SK-N-SH treated with all-trans-retinoic acid at 6 μM for 48 hours (cell line): ENCODE measurements around the gene FARP1.

ENCODE experiments used
- ATAC-seq: fragments of 200-7000 bp; cut with Tn5 transposase; 3 replicates; pipeline ENCODE4 v1.9.1; 2020; ENCODE audit warnings: mild to moderate bottlenecking, moderate library complexity
- ARNTL ChIP-seq: fragments of 450-650 bp; formaldehyde crosslinking; IDR thresholded peaks from 2 replicates; pipeline ENCODE4 v1.5.0; 2020; ENCODE audit warnings: low read depth, mild to moderate bottlenecking, moderate library complexity, borderline replicate concordance
- BACH2 ChIP-seq: fragments of 250-450 bp; sonication (Bioruptor Pico); IDR thresholded peaks from 2 replicates; pipeline ENCODE4 v1.9.0; 2021; ENCODE audit warnings: mild to moderate bottlenecking, borderline replicate concordance
- CSDC2 ChIP-seq: fragments of 250-450 bp; sonication (Bioruptor Pico); IDR thresholded peaks from 2 replicates; pipeline ENCODE4 v1.5.0; 2020; ENCODE audit warnings: mild to moderate bottlenecking, moderate library complexity
- ESRRG ChIP-seq: fragments of 250-450 bp; sonication (Bioruptor Pico); IDR thresholded peaks from 2 replicates; pipeline ENCODE4 v1.6.1; 2021; ENCODE audit warnings: mild to moderate bottlenecking
- GLIS3 ChIP-seq: fragments of 250-450 bp; sonication (Bioruptor Pico); IDR thresholded peaks from 2 replicates; pipeline ENCODE4 v1.5.0; 2020; ENCODE audit warnings: mild to moderate bottlenecking, moderate library complexity
- POU6F1 ChIP-seq: fragments of 250-450 bp; sonication (Bioruptor Pico); IDR thresholded peaks from 2 replicates; pipeline ENCODE4 v1.8.0; 2021; ENCODE audit warnings: low read depth, mild to moderate bottlenecking, moderate library complexity, borderline replicate concordance
- PPARA ChIP-seq: fragments of 250-450 bp; sonication (Bioruptor Pico); IDR thresholded peaks from 2 replicates; pipeline ENCODE4 v1.5.0; 2020; ENCODE audit warnings: mild to moderate bottlenecking, borderline replicate concordance
- RARB ChIP-seq: fragments of 250-450 bp; sonication (Bioruptor Pico); IDR thresholded peaks from 2 replicates; pipeline ENCODE4 v1.8.0; 2021; ENCODE audit warnings: mild to moderate bottlenecking, moderate library complexity
- SNAI2 ChIP-seq: fragments of 250-450 bp; sonication (Bioruptor Pico); IDR thresholded peaks from 2 replicates; pipeline ENCODE4 v1.5.0; 2020; ENCODE audit warnings: mild to moderate bottlenecking, moderate library complexity
- TCF4 ChIP-seq: fragments of 250-450 bp; sonication (Bioruptor Pico); IDR thresholded peaks from 2 replicates; pipeline ENCODE4 v1.8.0; 2021; ENCODE audit warnings: mild to moderate bottlenecking, moderate library complexity, borderline replicate concordance
- ZC3H10 ChIP-seq: fragments of 250-450 bp; sonication (Bioruptor Pico); IDR thresholded peaks from 2 replicates; pipeline ENCODE4 v1.5.1; 2021; ENCODE audit warnings: mild to moderate bottlenecking, moderate library complexity
- ZFP3 ChIP-seq: fragments of 250-450 bp; sonication (Bioruptor Pico); IDR thresholded peaks from 2 replicates; pipeline ENCODE4 v1.5.0; 2020; ENCODE audit warnings: mild to moderate bottlenecking, moderate library complexity
- ZFP30 ChIP-seq: fragments of 450-650 bp; formaldehyde crosslinking; IDR thresholded peaks from 2 replicates; pipeline ENCODE4 v1.5.0; 2022; ENCODE audit warnings: mild to moderate bottlenecking, moderate library complexity
- ZNF565 ChIP-seq: fragments of 450-650 bp; formaldehyde crosslinking; conservative IDR thresholded peaks from 2 replicates; pipeline ENCODE4 v1.5.0; 2020; ENCODE audit warnings: low read depth, mild to moderate bottlenecking, moderate library complexity
- ZNF70 ChIP-seq: fragments of 450-650 bp; formaldehyde crosslinking; IDR thresholded peaks from 2 replicates; pipeline ENCODE4 v1.5.0; 2020; ENCODE audit warnings: mild to moderate bottlenecking, moderate library complexity
- ZNF8 ChIP-seq: fragments of 450-650 bp; formaldehyde crosslinking; IDR thresholded peaks from 2 replicates; pipeline ENCODE4 v1.5.0; 2020; ENCODE audit warnings: mild to moderate bottlenecking, moderate library complexity
- TF ChIP-seq, protein P1 (sequence below): fragments of 250-450 bp; sonication (Bioruptor Pico); IDR thresholded peaks from 2 replicates; pipeline ENCODE4 v1.5.0; 2020; ENCODE audit warnings: mild to moderate bottlenecking, moderate library complexity
- TF ChIP-seq, protein P2 (sequence below): fragments of 250-450 bp; sonication (Bioruptor Pico); IDR thresholded peaks from 2 replicates; pipeline ENCODE4 v1.8.0; 2020; ENCODE audit warnings: mild to moderate bottlenecking, moderate library complexity, borderline replicate concordance
- TF ChIP-seq, protein P3 (sequence below): fragments of 250-450 bp; sonication (Bioruptor Pico); IDR thresholded peaks from 2 replicates; pipeline ENCODE4 v1.5.1; 2020; ENCODE audit warnings: low read depth, mild to moderate bottlenecking, moderate library complexity
- TF ChIP-seq, protein P4 (sequence below): fragments of 250-450 bp; sonication (Bioruptor Pico); IDR thresholded peaks from 2 replicates; pipeline ENCODE4 v1.5.1; 2021; ENCODE audit warnings: mild to moderate bottlenecking, moderate library complexity

The FARP1 gene

GRCh38 chr13:98436233-98436910 is 293.5 kb downstream of the FARP1 start (continued):
- TF ChIP-seq, protein P1, sequence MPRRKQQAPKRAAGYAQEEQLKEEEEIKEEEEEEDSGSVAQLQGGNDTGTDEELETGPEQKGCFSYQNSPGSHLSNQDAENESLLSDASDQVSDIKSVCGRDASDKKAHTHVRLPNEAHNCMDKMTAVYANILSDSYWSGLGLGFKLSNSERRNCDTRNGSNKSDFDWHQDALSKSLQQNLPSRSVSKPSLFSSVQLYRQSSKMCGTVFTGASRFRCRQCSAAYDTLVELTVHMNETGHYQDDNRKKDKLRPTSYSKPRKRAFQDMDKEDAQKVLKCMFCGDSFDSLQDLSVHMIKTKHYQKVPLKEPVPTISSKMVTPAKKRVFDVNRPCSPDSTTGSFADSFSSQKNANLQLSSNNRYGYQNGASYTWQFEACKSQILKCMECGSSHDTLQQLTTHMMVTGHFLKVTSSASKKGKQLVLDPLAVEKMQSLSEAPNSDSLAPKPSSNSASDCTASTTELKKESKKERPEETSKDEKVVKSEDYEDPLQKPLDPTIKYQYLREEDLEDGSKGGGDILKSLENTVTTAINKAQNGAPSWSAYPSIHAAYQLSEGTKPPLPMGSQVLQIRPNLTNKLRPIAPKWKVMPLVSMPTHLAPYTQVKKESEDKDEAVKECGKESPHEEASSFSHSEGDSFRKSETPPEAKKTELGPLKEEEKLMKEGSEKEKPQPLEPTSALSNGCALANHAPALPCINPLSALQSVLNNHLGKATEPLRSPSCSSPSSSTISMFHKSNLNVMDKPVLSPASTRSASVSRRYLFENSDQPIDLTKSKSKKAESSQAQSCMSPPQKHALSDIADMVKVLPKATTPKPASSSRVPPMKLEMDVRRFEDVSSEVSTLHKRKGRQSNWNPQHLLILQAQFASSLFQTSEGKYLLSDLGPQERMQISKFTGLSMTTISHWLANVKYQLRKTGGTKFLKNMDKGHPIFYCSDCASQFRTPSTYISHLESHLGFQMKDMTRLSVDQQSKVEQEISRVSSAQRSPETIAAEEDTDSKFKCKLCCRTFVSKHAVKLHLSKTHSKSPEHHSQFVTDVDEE (CRISPR knock-in tag) = no peak
- TF ChIP-seq ESRRG (CRISPR knock-in tag) (no peak), POU6F1 (no peak), ZNF70 (CRISPR knock-in tag) (no peak), ZNF565 (CRISPR knock-in tag) (no peak), BACH2 (CRISPR knock-in tag) (no peak)
- TF ChIP-seq, protein P2, sequence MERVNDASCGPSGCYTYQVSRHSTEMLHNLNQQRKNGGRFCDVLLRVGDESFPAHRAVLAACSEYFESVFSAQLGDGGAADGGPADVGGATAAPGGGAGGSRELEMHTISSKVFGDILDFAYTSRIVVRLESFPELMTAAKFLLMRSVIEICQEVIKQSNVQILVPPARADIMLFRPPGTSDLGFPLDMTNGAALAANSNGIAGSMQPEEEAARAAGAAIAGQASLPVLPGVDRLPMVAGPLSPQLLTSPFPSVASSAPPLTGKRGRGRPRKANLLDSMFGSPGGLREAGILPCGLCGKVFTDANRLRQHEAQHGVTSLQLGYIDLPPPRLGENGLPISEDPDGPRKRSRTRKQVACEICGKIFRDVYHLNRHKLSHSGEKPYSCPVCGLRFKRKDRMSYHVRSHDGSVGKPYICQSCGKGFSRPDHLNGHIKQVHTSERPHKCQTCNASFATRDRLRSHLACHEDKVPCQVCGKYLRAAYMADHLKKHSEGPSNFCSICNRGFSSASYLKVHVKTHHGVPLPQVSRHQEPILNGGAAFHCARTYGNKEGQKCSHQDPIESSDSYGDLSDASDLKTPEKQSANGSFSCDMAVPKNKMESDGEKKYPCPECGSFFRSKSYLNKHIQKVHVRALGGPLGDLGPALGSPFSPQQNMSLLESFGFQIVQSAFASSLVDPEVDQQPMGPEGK (CRISPR knock-in tag) = no peak

DNA sequence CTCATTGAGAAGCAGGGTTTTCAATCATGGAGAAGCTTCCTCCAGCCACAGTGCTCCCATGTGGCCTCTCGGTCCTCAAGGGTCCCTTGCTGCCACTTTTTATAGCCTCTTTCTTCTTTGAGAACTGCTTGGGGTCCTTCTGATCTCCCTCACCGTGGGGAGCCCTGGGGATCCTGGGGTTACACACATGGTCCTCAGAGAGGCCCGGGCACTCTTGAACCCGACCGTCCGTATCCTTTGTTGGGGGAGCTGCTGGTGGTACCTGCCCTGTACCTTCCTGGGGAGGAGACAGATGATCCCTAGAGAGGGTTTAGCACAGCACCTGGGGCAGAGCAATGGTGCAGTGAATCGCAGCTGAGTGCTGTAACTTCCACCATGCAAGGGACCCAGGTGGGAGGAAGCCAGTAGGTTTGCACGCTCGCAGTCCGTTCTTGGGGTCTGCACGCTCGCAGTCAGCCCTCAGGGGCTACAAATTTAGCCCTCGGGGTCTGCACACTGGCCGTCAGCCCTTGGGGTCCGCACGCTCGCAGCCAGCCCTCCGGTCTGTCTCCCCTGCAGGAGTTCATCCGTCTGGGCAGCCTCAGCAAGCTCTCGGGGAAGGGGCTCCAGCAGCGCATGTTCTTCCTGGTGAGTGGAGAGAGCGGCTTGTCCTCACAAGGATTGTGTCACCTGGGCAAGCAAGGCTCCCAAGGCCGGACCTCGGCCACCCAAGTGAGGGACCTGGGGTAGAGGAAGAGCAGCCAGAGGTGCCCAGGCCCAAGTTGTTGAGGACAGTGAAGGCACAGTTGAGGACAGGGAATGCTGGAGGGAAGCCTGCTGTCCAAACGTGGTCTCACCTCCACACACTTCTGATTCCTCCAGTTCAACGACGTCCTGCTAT is 295.6 kb downstream of the FARP1 start:
- no peak for ATAC-seq
- TF ChIP-seq, protein P3, sequence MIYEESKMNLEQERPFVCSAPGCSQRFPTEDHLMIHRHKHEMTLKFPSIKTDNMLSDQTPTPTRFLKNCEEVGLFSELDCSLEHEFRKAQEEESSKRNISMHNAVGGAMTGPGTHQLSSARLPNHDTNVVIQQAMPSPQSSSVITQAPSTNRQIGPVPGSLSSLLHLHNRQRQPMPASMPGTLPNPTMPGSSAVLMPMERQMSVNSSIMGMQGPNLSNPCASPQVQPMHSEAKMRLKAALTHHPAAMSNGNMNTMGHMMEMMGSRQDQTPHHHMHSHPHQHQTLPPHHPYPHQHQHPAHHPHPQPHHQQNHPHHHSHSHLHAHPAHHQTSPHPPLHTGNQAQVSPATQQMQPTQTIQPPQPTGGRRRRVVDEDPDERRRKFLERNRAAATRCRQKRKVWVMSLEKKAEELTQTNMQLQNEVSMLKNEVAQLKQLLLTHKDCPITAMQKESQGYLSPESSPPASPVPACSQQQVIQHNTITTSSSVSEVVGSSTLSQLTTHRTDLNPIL (CRISPR knock-in tag) = no peak
- TF ChIP-seq ARNTL (CRISPR knock-in tag) (no peak), ZNF565 (CRISPR knock-in tag) (no peak), ZNF8 (CRISPR knock-in tag) (no peak), ZFP30 (no peak), ZNF70 (CRISPR knock-in tag) (no peak), PPARA (CRISPR knock-in tag) (no peak), CSDC2 (CRISPR knock-in tag) (no peak), RARB (no peak), BACH2 (CRISPR knock-in tag) (no peak), ZFP3 (CRISPR knock-in tag) (no peak)
- TF ChIP-seq, protein P4, sequence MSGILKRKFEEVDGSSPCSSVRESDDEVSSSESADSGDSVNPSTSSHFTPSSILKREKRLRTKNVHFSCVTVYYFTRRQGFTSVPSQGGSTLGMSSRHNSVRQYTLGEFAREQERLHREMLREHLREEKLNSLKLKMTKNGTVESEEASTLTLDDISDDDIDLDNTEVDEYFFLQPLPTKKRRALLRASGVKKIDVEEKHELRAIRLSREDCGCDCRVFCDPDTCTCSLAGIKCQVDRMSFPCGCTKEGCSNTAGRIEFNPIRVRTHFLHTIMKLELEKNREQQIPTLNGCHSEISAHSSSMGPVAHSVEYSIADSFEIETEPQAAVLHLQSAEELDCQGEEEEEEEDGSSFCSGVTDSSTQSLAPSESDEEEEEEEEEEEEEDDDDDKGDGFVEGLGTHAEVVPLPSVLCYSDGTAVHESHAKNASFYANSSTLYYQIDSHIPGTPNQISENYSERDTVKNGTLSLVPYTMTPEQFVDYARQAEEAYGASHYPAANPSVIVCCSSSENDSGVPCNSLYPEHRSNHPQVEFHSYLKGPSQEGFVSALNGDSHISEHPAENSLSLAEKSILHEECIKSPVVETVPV (CRISPR knock-in tag) = no peak

- no peak for TF ChIP-seq ZNF8 (CRISPR knock-in tag)
- TF ChIP-seq BACH2 (CRISPR knock-in tag) = no peak
- TF ChIP-seq GLIS3 (CRISPR knock-in tag) = no peak
- TF ChIP-seq ZC3H10 (CRISPR knock-in tag) = no peak
- no peak for TF ChIP-seq POU6F1
- no peak for TF ChIP-seq ZFP30
- TF ChIP-seq ARNTL (CRISPR knock-in tag) = no peak
- no peak for TF ChIP-seq TCF4 (CRISPR knock-in tag)
- no peak for TF ChIP-seq SNAI2 (CRISPR knock-in tag)
- no peak for TF ChIP-seq RARB
- TF ChIP-seq CSDC2 (CRISPR knock-in tag) = no peak
- TF ChIP-seq ZNF565 (CRISPR knock-in tag) = no peak
- TF ChIP-seq, all 23 proteins: peak for 0
- no peak for ATAC-seq
These were observed 296.4 kb downstream of the FARP1 start for GRCh38 chr13:98439126-98439828.
